Measurements from ENCODE around the gene SOS2.

Gene SOS2

DNA sequence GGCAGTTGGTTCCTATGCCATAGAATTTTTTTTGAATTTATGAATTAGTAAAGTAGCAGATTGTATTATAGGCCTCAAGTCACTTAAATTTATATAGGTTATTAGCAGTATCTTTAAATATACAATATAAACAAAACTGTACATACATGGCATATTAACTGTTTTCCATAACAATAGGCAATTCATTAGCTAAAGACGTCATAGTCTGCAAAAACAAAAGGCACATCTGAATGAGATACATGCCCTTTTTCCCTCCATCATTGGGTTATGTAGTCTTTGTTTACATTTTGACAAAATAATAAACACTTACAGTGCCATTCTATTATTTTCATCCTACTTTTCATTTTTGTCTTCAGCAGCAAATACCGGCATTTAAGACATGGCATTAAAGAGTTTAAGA lies 113.9 kb downstream of the SOS2 start:
- peak overlapping the region; percentile 87 for H3K27ac ChIP-seq
- no peak for TF ChIP-seq ZFX (IDR thresholded peaks at IDR 0.05; ENCODE audit: borderline replicate concordance)
- TF ChIP-seq, protein P1, sequence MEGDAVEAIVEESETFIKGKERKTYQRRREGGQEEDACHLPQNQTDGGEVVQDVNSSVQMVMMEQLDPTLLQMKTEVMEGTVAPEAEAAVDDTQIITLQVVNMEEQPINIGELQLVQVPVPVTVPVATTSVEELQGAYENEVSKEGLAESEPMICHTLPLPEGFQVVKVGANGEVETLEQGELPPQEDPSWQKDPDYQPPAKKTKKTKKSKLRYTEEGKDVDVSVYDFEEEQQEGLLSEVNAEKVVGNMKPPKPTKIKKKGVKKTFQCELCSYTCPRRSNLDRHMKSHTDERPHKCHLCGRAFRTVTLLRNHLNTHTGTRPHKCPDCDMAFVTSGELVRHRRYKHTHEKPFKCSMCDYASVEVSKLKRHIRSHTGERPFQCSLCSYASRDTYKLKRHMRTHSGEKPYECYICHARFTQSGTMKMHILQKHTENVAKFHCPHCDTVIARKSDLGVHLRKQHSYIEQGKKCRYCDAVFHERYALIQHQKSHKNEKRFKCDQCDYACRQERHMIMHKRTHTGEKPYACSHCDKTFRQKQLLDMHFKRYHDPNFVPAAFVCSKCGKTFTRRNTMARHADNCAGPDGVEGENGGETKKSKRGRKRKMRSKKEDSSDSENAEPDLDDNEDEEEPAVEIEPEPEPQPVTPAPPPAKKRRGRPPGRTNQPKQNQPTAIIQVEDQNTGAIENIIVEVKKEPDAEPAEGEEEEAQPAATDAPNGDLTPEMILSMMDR (IDR thresholded peaks at IDR 0.05), result no peak

DNA sequence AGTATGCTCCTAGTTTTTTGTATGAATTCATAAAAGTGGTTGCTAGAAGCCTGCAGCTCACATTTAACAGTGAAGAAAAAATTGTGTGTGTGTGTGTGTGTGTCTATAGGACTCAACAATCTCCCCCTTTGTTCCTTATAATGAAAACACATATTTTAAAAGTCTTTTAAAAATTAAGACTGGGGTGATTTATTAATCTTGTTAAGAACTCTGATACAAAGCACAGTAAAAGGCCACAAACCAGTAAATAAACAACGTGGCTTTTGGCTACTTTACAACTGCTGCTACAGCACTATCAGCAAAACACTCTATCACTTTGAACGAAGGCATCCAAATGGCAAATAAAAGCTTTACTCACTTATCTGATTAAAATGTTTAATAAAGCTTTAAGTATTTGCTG lies 114.4 kb downstream of the SOS2 start:
- peak overlapping the region; percentile 87 for H3K27ac ChIP-seq
- TF ChIP-seq, protein P1 (IDR thresholded peaks at IDR 0.05), result no peak
- no peak for TF ChIP-seq ZFX (IDR thresholded peaks at IDR 0.05; ENCODE audit: borderline replicate concordance)

DNA sequence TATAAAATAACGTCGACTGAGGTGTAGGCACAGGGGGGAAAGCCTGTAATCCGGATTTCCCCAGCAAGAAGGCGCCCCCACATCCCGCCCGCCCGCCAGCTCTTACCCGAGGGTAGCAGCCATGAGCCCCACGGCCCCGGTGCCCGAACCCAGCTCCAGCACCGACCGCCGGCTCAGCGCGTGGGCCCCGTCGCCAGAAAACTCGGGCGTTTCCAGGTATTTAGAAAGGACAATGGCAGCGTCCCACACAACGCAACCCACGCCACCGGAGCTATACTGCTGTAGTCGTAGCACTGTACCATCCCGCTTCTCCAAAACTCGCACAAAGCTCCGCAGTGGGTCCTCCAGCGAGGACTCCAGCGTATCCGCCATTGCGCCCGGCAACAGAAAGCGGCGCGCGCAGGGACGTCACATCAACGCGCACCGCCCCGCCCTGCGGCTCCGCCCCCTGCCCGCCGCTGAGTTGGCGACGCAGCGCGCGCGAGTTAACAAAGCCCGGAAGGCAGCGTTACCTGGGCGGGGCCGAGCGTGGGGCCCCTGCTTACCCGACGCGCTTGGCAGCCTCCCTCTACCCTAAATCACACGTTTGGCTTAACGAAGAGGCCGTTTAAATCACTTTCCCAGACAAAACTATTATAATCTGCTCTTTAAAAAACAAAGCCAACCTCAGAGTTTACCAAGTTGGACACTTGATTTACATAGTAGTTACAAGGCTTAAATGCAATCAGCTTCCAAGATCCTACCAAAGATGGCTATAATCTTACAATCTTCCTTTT lies 115.0 kb downstream of the SOS2 start, which contains the start of gene VCPKMT:
VCPKMT (minus strand) TSS at position 392 of the 776 bp plus-strand sequence; CDS start at position 372, 20 bp downstream.
- TF ChIP-seq, protein P1 (IDR thresholded peaks at IDR 0.05), result no peak
- no peak for TF ChIP-seq ZFX (IDR thresholded peaks at IDR 0.05; ENCODE audit: borderline replicate concordance)

DNA sequence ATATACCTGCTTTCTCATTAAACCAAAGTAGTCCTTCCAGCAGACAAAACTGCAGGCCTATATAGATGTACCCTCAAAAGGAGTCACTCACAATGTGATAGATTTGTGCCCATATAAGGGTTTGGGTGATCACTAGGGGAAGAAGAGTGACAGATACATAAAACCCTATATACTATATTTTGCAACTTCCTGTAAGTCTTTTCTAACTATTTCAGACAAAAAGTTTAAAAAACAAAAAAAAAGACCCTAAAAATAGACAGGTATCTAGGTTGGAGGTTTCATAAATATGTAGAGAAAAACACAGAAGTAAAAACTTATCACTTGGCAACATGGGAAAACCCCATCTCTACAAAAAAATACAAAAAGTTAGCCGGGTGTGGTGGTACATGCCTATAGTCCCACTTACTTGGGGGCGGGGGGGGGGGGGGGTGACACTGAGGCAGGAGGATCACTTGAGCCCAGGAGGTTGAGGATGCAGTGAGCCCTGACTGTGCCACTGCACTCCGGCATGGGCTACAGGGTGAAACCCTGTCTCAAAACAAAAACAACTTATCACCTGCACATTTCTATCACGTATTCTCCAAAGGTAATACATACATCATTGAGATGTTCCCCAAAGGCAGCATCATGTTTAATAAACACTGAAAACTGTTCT lies 117.9 kb downstream of the SOS2 start:
- TF ChIP-seq ZFX (IDR thresholded peaks at IDR 0.05; ENCODE audit: borderline replicate concordance), result no peak
- TF ChIP-seq, protein P1 (IDR thresholded peaks at IDR 0.05), result no peak
- no peak overlapping the region for H3K27ac ChIP-seq

More for the DNA sequence above, 115.0 kb downstream of the SOS2 start, which contains the start of gene VCPKMT:
- H3K27ac ChIP-seq, result peak within 1 kb of the TSS; percentile 87

DNA sequence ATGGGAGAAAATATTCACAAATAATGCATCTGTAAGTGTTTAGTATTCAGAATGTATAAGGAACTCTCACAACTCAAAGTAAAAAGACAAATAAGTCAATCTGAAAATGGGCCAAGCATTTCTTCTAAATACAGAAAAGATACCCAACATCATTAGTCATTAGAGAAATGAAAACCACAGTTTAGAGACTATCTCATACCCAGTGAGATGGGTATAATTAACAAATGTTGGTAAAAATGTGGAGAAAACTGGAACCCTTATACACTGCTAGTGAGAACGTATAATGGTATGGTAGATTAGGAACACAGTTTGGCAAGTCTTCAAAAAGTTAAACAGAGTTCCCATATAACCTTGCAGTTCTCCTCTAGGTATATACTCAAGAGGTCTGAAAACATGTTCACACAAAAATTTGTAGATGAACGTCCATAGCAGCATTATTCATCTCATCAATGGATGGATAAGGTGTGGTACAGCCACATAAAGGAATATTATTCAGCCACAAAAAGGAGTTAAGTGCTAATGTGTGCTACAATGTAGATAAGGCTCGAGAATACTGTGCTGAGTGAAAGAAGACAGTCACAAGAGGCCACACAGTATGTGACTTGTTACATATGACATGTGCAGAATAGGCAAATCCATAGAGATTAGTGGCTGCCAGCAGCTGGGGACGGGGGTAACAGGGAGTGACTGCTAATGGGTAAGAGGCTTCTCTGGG lies 120.9 kb downstream of the SOS2 start:
- TF ChIP-seq ZFX (IDR thresholded peaks at IDR 0.05; ENCODE audit: borderline replicate concordance), result no peak
- TF ChIP-seq, protein P1 (IDR thresholded peaks at IDR 0.05), result no peak

DNA sequence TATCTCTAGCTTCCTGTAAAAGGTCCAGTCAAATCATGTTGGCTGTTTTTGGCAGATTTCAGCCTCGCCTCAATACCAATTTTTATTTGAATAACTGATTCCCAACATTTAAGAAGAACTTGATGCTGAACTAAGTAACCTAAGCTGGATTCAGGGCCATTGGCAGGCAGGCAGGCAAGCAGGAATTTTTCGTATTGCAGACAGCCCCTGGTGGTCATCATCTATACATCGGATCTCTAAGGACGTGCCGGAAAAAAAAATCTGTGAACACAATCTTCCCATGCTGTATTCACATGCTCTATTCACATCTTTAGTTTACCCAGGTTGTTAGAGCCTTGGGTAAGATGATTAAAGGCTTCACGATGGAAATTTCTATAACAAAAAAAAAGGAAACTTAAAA lies 122.0 kb downstream of the SOS2 start:
- TF ChIP-seq ZFX (IDR thresholded peaks at IDR 0.05; ENCODE audit: borderline replicate concordance), result no peak
- TF ChIP-seq, protein P1 (IDR thresholded peaks at IDR 0.05), result 0 out of 2 replicates have a peak, but pooled peaks have one; percentile 14

More for the DNA sequence above, 120.9 kb downstream of the SOS2 start:
- no peak overlapping the region for H3K27ac ChIP-seq

More for the DNA sequence above, 122.0 kb downstream of the SOS2 start:
- no peak overlapping the region for H3K27ac ChIP-seq
